Pericardium fibroblast (primary cell): Measurements from ENCODE around the gene CCDC12. TPM values are rescaled to one million over a fixed set of nuclear protein-coding genes. Genes with fewer than 3 reads are reported as not detected.

Experiments
- total RNA-seq: library from RNA; depleted of rRNA; stranded (reverse); fragments of >200 nt; gene quantifications from 2 replicates; pipeline ENCODE4 v1.2.3, GENCODE V29; 2015

CCDC12 gene
- total RNA-seq = 13.9 and 23.2 TPM in 2 replicates

DNA sequence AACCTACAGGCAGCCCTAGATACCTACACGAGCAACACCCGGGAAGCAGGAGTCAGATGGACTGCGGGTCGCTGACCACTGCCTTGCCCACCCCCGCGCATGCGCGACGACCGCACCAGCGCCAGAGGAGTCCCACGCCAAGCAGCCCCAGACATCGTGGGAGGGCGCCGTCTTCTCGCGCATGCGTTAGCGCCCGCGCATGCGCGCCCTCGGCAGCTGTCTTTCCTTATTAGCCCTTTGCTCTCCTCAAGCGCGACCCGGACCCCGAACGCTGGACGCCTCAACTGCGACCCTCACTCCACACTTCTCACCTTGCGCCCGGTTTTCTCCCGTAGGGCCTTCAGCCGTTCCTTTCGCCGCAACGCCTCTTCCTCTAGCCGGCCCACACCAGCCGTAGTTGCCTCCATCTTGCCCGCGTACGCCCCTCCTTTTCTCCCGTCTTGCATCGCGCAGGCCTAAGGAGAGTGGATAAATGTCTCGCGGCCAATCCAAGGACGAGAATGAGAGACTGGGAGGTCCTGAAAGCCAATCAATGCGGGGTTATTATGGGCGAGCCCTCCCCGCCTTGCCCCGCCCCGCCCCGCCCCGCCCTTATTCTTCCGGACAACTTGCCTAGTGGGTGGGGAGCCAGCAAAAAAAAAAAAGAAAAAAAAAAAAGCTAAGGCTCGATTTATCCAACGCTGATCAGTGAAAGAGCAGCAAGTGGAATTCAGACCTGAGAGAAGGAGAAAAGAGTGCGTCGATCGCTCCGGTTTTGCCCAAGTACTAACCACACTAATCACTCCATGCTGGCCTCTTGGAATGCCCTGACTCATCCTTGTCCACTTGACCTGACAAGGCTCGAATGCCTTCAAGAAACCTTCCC, at the start of gene CCDC12:
Gene CCDC12 (minus strand): TSS at position 420 of the 865 bp plus-strand sequence. CDS start 13 bp downstream, at position 407.

DNA sequence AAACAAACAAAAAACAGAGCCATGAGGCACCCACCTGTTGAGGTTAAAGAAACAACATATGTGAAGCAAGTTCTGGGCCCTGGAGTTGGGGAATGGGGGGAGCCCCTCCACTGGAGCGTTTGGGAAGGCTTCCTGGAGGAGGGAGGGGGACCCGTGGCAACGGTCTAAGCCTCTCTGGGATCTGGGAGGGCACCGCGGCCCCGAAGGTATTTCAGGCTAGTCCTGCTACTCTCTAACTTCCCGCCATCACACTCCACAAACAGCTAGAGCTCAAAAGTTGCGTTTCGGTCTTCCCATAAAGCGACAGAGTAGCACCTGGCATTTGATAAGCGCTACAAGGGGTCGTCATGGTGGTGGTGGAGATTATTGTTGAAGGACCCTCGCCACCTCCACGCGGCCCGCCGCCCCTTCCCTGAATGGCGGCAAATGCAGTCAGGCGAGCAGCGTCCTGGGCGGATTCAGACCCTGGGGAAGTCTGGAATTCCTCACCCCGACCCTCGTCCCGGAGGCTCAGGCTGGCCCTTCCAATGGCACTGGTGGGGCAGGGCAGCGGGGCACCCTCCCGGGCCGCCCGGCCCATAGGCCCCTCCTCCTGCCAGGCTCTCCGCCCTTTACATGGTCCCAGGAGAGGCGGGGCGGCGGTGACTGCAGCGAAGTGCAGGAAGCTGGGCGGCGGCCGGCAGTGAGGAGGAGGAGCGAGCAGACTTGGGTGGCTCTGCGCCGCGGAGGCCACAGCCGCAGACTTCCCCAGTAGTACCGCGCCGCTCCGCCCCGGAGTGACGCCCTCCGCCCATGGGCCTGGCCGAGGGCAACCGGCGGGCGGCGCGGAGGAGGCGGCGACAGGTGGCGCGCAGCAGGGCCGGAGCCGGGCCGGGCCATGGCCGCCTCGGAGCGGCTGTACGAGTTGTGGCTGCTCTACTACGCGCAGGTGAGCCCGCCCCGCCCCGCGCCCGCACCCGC, 2.7 kb upstream of the CCDC12 start, which contains the start of gene NBEAL2:
Gene NBEAL2 (plus strand): TSS at position 682 of the 960 bp plus-strand sequence. CDS start 196 bp downstream, at position 878.

DNA sequence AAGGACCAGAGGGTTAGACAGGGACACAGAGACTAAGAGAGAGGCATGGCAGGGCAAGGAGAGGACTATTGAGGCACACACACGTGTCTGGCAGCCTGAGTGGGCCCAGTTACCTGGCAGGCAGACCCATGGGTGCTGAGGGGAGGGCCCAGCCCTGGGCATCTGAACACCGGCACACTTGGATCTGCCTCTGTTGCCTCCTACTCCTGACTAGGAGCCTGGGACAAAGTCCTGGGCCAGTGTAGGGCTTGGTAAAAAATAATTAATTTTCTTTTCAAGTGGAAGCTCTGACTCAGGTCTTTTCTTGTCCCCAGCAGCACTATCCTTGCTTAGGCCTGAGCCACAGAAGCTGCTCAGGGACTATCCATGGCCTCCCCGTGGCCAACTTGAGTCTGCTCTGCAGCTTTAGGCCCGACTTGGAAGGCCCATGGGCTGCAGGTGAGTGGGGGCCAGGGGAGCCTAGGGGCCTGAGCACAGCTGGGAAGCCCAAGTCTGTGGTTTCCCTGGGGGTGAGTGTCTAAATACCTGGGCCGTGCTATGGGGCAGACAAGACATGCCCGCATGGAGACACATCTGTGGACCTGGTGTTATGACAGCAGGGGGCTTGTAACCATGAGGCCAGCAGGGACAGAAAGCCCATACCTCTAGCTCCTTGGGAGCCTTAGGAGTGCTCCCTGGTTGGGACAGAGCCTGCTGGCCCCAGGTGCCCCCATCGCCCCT, 99.0 kb downstream of the CCDC12 start, which contains the start of gene PTH1R:
Gene PTH1R (plus strand): TSS at position 316 of the 720 bp plus-strand sequence. CDS start 5,839 bp downstream, outside the sequence.

Other genes starting within 250 kb of the CCDC12 start
- 0.12 and 2.4 TPM in 2 replicates for gene MYL3, start 113.3 kb downstream of the CCDC12 start, total RNA-seq
- 11.8 and 13.4 TPM in 2 replicates for gene PTH1R, start 99.0 kb downstream of the CCDC12 start, total RNA-seq
- 4.0 and 5.6 TPM in 2 replicates for gene NBEAL2, start 2.9 kb upstream of the CCDC12 start, total RNA-seq
- gene SETD2, start 187.4 kb upstream of the CCDC12 start, total RNA-seq = 21.0 and 23.8 TPM in 2 replicates